Fibroblast of gingiva (primary cell): ENCODE data around the gene MCTP1.

ENCODE experiments used
- DNase-seq: peaks from one replicate; pipeline ENCODE4 v3.0.0-alpha.2; 2011; ENCODE audit warnings: low read depth

Gene MCTP1

DNA sequence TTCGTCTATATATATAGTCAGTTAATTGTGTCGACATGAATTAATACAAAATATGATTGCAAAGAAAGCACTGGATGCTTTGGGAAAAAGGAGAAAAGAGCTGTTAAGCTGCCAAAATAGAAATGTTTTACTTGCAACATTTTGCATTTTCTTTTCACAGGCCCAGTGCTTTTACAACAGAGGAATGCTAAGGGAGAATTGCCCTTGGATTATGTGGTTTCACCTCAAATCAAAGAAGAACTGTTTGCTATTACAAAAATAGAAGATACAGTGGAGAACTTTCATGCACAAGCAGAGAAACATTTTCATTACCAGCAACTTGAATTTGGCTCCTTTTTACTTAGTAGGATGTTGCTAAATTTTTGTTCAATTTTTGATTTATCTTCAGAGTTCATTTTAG is 590.2 kb downstream of the MCTP1 start:
- DNase-seq = peak; percentile 48

DNA sequence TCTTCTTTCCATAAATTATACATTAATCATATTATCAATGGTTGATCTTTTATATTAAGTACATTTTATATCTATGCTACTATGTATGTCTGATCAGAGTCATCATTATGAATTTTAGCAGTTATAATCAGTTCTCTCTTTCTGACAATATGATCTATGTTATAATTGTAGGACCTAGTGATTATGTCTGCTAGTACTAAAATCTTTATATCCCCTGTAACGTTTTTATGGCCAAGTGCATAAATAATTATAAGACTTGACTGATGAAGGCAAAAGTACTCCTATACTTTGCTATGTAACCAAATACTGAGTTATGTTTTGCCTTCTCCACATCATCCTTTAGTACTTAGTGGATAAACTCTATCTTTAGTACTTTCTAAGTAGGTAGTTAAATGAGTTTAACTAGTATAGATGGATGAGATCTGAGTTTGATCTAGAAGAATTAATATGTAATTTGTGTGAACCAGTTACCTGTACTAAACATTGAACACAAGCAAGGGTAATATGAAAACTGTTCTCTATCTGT is 591.0 kb downstream of the MCTP1 start:
- no peak for DNase-seq

DNA sequence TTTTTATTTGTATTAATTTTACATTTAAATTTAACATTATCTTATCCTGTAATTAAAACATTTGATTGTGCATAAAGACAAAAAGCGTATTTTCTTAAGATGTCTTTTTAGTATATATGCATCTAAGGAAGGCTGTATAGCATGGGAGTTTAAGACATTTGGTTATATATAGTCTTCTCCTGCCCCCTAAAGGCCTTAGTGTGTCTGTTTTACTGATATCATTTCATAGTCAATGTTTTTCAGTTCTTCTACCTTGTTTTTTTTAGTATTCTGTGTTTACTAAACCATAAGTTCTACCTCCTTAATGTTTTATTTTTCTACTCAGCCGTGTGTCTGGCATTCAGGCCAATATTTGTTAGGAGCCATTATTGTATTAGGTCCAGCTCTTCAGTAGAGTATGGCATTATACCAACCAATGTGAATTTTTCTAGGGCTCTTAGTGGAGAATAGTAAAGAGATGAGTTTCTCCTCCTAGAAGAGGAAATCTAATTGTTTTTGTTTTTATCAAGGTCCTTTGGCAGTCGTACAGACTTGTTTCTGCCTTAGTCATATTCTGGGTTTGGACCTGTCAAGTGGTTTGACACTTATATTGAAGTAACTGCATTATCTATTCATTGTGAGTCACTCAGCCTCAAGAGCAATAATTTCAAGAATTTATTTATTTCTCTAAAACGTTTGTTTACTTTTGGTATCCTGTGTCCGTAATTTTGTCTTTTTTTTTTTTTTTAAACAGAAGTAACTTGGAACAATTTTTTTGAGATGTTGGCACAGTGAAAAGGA is 591.7 kb downstream of the MCTP1 start:
- DNase-seq = peak; percentile 86

DNA sequence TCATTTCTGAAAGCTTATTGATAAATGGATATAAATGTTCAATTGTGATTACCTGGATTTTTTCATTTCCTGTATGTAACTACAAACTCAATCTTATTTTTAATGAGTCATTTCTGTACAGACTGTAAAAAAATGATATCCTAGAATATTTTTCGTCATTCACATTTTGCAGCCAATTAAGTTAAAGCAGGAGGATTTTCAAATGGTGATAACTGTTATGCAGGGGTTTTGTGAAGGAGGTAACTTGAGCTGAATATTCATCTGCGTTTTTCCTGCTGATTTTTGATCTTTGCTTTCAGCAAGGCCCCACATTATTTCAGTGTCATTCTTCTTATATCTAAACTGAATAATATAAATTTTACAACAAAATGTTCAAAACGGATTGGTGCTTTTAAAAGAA is 592.3 kb downstream of the MCTP1 start:
- no peak for DNase-seq

DNA sequence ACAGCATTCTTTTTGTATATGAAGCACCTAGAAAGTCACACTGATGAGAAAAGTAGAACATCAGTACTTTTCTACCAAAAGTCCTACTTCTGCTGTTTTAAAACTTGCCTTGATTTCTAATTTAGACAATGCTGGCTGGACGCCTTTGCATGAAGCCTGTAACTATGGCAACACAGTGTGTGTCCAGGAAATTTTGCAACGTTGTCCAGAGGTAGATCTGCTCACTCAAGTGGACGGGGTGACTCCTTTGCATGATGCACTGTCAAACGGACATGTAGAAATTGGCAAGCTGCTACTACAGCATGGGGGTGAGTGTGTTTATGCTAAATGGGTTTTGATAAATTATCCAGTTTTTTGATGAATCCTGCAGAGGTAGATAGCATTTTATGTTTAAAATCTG is 592.9 kb downstream of the MCTP1 start:
- DNase-seq = peak; percentile 67

DNA sequence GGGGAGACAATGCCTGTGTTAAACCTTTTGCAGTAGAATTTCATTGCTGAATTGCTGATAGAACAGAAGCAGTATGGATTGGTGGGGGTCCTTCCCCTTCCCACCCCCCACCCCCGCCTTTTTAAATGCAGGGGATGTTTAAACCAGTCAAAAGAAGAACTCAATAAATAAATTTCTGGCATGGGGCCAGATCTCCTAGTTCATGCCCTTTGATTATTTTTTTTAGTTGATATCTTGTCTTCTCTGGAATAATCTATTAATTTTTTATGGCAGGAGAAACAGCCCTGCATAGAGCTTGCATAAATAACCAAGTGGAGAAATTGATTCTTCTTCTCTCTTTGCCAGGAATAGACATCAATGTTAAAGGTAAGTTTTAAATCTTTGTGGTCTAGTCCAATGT is 593.6 kb downstream of the MCTP1 start:
- no peak for DNase-seq

DNA sequence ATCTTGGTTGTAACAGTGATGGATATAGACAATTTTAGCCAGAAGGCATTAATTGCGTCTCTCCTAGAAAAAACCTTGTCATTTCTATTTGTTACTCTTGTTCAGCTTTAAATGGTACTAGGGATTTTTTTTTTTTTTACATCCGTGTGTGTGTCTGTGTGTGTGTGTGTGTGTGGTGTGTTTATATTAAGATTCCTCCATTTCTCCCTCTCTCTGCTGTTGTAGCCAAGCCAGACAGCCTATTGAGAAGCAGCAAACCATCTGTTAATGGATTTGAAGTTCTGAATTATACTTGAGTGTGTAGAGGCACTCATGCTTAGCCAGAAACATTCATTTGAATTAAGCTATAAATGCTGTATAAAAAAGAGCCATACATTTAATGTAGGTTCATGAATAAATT is 594.1 kb downstream of the MCTP1 start:
- peak; percentile 4 for DNase-seq

DNA sequence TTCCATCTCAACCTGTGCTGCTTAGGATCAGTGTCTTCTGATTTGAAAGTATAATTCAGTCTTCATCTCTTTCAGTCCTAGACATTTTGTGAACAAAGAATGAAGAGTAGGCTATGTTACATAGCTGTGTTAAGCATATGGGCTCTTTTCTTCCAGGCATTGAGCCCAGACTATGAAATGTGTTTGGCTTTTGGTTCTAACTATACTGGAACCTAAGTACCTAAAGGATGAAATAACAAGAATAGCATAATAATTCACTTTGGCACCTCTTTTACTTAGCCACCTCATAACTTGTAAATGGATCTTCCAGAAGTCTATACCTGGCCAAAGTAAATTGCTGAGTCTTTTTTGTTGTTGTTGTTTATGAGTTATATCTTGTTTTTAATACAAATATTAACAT is 595.0 kb downstream of the MCTP1 start:
- no peak for DNase-seq

DNA sequence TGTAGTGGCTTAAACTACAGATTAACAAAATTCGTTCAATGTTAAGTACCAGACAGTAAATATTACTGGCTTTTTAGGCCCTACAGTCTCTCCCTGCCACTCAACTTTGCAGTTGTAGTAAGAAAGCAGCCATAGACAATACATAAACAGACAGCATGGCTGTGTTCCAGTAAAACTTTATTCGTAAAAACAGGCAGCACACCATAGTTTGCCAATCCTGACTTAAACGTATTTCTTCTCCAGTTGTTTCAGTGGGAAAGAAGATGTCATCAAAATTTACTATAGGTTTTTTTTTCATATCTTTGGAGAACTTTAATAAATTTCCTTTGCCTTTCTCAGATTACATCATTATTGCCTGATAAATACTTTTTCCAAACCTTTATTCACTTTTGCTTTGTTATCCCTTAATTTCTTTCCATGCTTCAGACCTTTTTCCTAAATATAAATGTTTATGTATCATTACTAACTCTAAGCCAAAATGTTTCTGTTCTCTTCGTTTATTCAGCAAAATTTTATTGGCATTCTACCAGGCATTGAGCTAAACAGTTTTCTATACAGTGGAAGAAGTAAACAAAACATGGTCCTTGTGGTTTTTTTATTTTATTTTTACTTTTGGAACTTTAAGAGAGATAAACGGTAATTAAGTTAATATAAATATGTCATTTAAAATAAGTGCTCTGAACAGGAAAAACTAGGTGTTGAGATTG is 601.9 kb downstream of the MCTP1 start:
- no peak for DNase-seq

DNA sequence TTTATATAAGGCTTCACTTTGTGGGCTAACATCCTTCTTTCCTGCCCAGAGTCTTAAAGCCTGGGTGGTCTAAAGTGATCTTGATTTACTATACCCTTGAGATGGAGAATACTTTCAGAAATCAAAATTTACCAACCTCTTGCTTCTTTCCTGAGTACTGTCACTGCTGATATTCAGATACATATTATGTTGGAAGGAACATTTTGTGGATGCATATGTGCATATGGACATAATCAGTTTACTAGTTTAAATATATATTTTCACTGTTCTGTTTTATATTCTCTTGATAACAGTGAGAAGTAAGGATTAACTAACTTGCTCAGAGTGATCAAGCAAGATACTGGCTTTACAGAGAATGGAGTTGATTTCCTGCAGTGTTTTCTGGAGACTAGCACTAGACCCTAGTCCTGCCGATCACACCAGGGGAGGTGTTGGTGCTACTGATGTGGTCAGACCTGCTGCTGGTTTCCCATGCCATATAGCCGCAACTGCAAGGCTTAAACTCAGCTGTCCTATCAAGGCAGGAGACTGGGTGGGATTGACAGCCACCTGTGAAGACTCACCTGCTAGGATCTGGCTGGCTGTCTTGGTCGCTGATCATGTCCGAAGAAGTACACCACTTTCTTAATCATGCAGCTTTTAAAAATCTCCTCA is 608.8 kb downstream of the MCTP1 start:
- no peak for DNase-seq

DNA sequence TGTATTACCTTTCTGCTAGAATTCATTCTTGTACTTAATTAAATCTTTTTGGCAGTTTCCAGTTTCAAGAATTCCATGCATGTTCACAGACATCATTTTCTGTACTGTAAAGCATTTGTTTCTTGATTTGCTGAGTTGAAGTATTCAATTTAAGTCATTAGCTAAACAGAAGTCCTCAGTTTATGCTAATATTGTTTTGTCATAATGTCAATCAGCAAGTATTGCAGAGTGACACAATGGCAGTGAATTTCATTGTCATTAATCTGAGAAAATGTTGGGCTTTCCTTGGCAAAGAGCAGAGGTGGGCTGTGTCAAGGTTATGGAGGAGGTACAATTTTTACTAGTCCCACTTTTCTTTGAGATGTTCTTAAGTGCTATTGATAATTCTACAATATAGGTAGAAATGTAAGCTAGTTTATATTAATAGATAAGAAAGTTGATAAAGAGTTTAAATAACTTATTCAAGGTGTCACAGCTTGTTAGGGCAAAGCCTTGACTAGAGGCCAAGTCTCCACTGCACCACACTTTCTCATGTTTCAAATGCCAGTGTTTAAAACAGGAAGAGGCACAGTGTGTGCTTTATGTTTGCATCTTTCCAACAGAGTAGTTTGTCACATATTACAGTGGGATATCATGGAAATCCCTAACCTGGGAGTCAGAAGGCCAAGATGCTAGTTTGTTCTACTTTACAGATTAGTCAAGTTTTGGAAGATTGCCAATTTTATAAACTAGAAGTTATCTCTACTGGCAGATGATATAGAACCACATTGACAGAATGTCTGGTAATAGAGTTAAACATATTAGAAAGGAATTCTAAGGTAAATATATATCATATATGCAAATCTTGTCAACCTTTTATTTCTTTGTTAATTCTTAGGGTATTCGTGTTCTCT is 610.2 kb downstream of the MCTP1 start:
- no peak for DNase-seq

DNA sequence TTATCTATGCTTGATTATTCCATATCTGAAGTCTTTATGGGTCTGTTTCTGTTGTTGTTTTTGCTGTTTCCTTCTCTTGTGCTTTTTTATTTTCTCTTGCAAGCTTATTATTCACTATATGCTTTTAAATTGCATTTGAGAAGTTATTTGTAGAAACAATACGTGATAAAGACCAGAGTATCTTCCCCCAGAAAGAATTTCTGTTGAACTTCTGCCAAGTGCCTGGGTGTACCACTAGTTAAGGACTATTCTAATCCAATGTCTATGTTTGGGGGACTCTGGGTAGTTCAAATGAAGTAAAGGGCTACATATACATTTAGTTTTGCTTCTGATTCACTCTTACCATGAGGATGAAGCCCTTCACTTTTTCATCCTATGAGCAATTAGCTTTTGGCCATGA is 612.1 kb downstream of the MCTP1 start:
- no peak for DNase-seq

DNA sequence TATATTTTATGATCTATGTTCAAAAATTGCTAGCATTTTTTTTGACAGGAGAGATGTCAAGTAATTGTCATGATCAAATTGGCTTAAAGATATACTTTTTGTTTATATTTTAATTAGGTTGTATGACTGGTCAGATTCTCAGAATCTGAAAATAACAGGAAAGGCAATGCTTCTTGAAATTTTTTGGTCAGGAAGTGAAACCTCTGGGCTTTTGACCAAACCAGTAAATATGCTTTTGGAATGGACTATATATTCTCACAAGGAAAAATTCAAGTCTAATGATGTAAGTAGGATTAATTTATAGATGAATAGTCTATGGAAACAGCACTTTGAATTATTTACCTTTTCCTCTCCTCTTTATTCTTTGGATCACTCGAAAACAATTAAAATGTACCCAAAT is 614.2 kb downstream of the MCTP1 start:
- DNase-seq = peak; percentile 5

DNA sequence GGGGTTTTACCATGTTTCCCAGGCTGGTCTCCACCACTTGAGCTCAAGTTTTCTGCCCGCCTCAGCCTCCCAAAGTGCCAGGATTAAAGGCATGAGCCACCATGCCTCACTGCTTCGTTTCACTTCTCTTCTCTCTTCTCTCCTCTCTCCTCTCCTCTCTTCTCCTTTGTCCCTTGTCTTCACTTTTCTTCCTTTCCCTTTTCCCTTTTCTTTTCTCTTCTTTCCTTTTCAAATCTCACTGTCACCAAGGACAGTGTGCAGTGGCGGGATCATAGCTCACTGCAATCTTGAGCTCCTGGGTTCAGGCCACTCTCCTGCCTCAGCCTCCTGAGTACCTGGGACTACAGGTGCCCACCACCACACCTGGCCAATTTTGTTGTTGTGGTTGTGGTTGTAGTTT is 617.0 kb downstream of the MCTP1 start:
- DNase-seq = no peak

DNA sequence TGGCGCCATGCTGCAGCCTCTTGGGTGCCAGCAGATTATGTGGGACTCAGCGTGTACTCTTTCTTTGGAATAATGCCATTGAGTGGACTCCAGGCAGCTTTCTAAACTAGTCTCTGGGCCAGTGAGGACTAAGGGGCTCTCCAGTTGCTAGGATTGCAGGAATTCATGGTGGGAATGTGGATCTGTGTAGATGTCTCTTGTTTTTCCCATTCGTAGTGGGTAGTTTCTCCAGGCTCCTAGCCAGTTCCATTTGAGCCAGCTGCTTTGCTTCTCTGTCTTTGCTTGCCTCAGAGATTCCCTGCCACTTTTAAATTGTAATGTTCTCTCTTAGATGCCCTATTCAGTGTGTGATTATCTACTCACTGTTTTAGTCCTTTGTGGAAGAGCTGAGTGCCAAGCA is 623.8 kb downstream of the MCTP1 start:
- no peak for DNase-seq

DNA sequence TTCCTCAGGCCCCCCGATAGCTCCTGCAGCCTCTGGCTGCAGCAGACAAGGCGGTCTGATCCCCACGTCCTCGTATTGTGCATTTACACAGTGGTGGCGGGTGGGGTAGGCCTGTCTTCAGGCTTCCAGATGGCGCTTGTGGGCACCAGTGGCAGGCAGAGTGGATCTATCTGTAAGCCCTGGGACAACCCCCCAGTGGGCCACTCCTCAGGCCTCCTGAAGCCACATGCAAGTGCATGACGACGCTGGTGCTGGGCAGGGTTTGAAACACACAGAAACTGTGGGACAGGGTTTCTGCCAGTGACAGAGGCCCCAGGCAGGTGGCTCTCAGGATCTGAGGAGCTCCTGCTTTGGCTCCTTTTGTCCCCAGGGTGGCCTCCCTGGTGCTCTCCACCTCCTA is 624.4 kb downstream of the MCTP1 start:
- DNase-seq = no peak

DNA sequence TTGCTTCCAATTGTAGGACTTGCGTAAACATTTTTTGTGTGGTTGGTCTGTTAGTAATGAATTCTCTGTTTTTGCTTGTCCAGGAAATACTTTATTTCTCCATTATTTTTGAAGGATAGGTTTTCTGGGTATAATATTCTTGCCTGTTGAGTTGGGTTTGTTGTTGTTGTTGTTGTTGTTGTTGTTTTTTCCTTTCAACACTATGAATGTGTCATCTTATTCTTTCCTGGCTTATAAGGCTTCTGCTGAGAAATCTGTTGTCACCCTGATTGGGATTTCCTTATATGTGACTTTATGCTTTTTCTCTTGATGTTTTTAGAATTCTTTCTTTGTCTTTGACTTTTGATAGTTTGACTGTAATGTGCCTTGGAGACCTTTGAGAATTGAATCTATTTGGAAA is 626.6 kb downstream of the MCTP1 start:
- no peak for DNase-seq
